D721Med (cell line): ENCODE results near the gene ZPBP2.

Source experiments
- DNase-seq: peaks from one replicate; pipeline ENCODE4 v3.0.0; 2011; ENCODE audit warnings: low spot score; ENCODE audit not compliant: insufficient read length
- FAIRE-seq: peaks from 2 replicates; lab custom pipeline; 2011; peaks lifted over from hg19 to GRCh38; lab: Jason Lieb, UNC
- CTCF ChIP-seq: IDR thresholded peaks from 2 replicates; pipeline ENCODE4 v1.5.1; 2012; ENCODE audit warnings: mild to moderate bottlenecking, control low read depth; ENCODE audit not compliant: insufficient read depth; ENCODE audit errors: missing control alignments

ZPBP2 gene

GRCh38 chr17:39926135-39926587 lies 58.2 kb downstream of the ZPBP2 start:
- DNase-seq (no peak), FAIRE-seq (no peak)
- TF ChIP-seq CTCF: no peak

- DNase-seq (no peak), FAIRE-seq (no peak)
- TF ChIP-seq CTCF: no peak
Observed at GRCh38 chr17:39926588-39927100, 58.6 kb downstream of the ZPBP2 start.
